Superior temporal gyrus (tissue), 1 donor: Measurements from ENCODE around the gene ACBD3.

Experiments
- DNase-seq: peaks from one replicate; pipeline ENCODE4 v3.0.0-alpha.2; 2016; ENCODE audit errors: extremely low spot score

ACBD3 gene

DNA sequence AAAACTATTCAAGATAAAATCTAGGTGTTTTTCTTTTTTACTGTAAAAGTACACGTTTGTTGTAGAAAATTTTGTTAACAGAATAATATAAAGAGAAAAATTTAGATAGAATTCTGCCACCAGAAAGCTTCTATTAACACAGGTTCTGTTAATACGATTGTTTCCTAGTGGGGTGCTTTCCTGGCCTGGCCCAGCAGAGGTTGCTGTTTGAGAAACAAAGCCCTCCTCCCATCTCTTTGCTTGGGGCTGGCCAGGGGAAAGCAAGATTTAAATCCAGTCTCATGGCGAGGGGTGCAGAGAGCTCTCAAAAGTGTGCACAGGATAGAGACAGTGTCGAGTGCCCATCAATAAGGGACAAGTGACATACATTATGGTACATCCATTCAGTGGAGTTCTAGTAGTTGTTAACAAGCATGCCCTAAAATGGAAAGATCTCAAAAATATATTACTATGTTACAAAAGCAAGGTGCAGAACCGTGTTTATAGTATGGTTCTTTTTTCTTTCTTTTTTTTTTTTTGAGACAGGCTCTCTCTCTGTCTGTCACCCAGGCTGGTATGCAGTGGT, 14.6 kb upstream of the ACBD3 start:
- DNase-seq, result no peak

GRCh38 chr1:226199971-226200370, 13.4 kb upstream of the ACBD3 start:
- DNase-seq, result no peak

GRCh38 chr1:226195144-226195543, 8.6 kb upstream of the ACBD3 start:
- DNase-seq, result no peak

DNA sequence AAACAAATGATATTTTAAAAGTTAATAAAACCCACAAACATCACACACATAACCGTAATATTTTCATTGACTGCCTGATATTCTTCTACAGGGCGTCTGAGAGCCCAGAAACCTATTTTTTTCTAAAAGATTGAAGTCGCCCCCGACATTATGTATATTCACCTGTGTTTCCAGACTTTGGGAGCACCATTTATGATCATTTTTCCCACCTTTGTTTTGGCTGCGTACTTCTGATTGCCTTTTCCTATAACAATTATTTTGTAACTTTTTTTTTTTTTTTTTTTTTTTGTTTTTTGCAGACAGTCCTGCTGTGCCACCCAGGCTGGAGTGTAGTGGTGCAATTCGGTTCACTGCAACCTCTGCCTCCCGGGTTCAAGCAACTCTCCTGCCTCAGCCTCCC, 839 bp upstream of the ACBD3 start:
- no peak for DNase-seq

- DNase-seq, result no peak
Measured at GRCh38 chr1:226187019-226187322, 430 bp upstream of the ACBD3 start.

GRCh38 chr1:226185141-226186036, 1.2 kb downstream of the ACBD3 start:
- DNase-seq, result no peak

DNA sequence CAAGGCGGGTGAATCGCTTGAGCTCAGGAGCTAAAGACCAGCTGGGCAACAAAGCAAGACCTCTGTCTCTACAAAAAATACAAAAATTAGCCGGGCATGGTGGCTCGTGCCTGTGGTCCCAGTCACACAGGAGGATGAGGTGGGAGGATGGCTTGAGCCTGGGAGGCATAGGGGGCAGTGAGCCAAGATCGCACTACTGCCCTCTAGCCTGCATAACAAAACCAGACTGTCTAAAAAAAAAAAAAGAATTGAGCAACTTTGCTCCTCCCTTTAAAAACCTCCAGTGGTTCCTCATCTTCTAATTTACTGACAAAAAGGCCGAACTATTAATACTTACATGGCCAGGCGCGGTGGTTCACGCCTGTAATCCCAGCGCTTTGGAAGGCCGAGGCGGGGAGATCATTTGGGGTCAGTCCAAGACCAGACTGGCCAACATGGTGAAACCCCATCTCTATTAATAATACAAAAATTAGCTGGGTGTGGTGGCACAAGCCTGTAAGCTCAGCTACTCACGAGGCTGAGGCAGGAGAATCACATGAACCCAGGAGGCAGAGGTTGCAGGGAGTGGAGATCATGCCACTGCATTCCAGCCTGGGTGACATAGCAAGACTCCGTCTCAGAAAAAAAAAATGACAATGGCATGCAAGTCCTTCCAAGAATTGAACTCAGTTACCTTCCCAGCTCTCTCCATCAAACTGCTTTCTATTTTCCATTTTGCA, 4.4 kb downstream of the ACBD3 start:
- no peak for DNase-seq

- DNase-seq, result no peak
Measured at GRCh38 chr1:226176870-226177269, 9.7 kb downstream of the ACBD3 start.

DNA sequence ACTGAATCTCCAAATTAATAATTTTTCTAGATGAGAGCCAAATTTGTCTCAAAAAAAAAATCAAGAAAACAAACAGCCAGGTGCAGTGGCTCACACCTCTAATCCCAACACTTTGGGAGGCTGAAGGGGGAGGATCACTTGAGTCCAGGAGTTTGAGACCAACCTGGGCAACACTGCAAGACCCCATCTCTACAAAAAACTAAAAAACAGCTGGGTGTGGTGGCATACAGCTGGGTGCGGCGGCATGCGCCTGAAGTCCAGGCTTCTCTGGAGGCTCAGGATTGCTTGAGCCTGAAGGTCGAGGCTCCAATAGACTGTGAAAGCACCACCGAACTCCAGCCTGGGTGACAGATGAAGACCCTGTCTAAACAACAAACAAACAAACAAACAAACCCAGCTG, 14.0 kb downstream of the ACBD3 start:
- no peak for DNase-seq

- DNase-seq, result no peak
Measured at GRCh38 chr1:226166341-226166740, 20.2 kb downstream of the ACBD3 start.

DNA sequence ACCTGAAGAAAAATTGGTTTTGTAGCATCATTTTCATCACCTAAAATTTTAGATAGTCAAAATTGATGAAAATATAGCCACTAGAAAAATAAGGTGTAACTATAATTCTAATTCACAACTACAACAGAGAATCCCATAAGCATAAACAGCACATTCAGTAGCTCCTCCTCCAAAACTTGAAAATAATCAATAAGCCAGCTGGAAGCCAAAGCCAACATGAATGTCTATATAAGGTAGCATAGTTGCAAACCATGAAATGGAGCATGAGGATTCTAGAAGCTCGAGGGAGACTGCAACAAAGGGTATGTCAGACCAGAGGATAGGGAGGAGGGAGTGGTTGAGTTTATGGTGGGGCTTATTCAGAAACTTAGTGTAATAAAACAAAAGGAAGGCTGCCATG, 22.4 kb downstream of the ACBD3 start:
- DNase-seq, result no peak

GRCh38 chr1:226162898-226163297, 23.6 kb downstream of the ACBD3 start:
- no peak for DNase-seq

DNA sequence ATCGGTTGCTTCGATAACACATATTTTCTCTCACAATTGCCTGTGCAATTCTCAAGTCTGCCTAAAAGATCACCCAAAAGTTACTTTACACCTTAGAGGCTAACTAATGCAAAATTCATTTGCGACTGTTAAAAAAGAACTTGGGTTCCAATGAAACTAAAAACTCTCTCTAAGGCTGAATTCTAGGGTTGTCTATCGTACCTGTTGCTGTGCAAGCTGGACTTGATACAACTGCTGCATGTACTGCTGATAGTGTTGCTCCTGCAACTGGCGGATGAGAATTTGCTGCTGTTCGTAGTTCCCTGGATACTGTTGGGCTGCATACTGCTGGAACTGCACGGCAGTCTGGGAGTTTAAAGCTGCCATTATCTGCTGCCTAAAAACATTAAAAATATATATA, 27.6 kb downstream of the ACBD3 start:
- no peak for DNase-seq

DNA sequence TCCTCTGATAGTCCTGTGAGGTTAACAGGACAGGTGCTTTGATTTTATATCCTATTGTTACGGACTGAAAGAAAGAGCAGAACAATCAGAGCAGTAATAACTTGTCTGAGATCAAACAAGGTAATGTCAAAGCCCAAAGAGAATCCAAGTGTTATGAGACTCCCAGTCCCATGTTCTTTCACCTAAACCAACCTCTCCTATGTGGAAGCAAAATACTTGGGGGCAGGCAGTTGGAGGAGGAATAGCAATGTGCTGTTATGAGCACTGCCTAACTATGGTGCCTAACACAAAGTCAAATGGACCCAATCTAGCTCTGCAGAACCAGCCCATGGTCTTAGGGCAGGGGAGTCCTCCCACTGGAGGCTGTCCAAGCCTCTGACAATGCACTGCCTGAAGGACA, 28.1 kb downstream of the ACBD3 start:
- DNase-seq, result no peak

- DNase-seq, result no peak
Measured at GRCh38 chr1:226157761-226158316, 28.7 kb downstream of the ACBD3 start.

- no peak for DNase-seq
Measured at GRCh38 chr1:226154593-226154992, 31.9 kb downstream of the ACBD3 start.

DNA sequence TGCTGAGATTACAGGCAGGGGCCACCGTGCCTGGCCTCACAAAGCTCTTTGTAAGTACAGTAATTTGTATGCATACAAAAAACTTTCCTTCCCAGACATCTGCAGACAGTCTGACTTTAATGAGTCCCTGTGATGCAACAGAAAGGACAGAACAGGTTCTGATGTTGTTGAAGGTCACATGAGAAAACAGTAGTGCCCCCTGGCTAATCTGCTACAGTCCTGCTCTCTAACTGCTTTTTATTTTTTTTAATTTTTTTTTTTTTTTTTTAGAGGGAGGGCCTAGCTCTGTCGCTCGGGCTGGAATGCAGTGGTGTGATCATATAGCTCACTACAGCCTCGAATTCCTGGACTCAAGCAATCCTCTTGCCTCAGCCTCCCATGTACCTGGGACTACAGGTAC, 36.7 kb downstream of the ACBD3 start:
- no peak for DNase-seq

GRCh38 chr1:226148121-226148648, 38.4 kb downstream of the ACBD3 start:
- DNase-seq, result no peak

DNA sequence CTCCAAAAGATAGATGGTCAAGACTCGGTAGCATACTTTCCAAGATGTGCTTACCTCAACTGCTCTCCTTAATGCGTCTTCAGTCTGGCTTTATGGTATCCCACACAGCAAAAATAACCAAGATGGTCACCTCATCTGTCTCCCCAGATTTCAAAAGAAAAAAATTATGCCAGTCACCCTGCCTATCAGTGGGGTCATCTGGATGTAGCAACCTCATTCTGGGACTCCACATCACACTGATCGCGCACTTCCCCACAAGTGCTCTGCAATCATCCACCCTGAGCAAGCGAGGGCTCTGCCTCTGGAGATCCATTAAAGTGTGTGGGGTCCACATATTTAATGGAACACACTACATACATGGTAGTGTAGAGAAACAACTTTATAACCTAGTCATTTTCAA, 42.5 kb downstream of the ACBD3 start:
- no peak for DNase-seq

DNA sequence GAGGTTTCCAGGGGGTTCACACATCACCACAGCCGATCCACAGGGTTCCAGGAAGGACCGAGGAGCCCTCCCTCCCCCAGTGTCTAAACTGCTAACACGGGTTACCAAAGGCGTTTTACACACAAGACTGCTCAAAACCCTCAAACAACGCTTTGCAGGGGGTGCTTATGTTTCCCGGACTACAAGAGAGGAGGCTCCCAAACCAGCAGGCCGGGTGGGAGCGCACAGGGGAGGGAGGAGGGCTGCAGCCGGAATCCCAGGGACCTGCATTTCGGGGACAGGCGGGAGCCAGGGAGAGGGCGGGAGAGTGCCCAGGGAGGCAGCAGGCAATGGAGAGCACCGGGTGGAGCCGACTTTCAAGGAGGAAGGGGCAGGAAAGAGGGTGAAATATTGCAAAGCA, 50.8 kb downstream of the ACBD3 start:
- no peak for DNase-seq

GRCh38 chr1:226135059-226135651, 51.4 kb downstream of the ACBD3 start:
- DNase-seq, result no peak
